HG02623 (cell line): ENCODE measurements around the gene SMG5.

Experiments
- ATAC-seq: cut with Tn5 transposase; IDR thresholded peaks from one replicate; pipeline ENCODE4 v1.9.1; 2021; ENCODE audit warnings: moderate library complexity; ENCODE audit not compliant: unreplicated experiment

The SMG5 gene

DNA sequence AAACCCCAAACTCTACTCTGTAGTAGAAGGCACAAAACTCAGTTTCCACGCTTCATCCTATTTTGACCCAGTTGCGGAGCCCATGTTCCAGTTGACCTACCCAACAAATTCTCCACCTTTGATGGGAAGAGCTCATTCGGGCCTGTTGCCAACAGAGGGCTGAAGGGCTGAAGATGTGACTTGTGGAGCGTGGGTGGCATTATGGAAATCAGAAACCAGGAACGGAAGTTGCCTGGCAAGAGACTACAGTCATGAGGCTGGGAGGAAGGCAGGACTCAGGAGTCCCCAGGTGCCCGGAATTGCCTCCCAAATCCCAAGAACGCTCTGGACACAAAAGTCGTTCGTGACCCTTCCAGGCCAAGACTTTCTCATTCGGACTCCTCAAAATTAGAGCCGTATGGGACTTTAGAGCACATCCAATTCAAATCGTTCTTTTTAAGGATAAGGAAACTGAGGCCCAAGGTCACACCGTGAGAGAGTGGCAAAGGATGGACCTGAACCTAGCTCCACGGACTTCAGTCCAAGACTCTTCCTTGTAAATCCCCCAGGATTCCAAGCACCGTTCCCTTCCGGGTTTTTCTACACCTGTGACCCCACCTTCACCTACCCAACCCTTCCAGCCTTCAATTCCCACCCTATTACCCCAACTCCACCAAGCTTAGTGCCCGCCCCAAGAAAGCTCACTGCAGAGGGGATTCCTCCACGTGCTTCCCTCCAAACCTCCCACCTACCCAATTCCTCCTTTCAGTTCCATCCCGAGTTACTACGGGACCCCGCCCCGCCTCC, 739 bp downstream of the SMG5 start:
- ATAC-seq: no peak

DNA sequence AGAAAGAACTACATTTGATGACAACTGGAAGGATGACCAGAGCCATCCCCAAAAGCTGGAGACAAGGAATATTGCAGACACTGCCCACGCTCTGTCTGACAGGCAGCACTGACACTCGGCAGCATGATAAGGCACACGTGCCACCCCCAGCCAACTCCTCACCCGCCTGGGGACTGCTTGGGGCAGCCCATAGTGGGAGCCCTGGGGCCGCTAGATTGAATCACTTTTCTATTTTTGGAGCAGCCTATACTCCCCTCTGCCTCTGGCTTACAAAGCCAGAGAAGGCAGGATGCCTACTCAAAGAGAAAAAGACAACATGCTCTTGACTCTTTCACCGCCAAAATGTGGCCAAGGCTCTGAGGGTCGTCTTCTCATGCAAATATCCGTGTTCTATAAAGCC, 1.3 kb downstream of the SMG5 start:
- peak; percentile 31 for ATAC-seq

DNA sequence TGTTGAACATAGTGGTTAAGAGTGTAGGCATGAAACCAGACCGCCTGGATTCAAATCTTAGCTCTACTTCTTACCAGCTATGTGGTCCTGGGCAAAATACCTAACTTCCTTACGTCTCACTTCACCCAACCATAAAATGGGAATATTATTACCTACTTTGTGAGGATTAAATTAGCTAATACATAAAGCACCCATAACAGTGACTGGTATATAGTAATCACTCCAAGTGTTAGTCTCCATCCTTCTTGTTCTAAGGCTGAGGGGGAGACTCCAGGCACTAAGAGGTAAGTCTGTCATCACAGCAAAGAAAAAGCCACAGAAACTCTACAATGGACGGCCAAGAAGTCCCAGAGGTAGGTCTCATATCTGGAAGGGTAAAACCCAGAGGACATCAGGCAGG, 2.8 kb downstream of the SMG5 start:
- no peak for ATAC-seq

DNA sequence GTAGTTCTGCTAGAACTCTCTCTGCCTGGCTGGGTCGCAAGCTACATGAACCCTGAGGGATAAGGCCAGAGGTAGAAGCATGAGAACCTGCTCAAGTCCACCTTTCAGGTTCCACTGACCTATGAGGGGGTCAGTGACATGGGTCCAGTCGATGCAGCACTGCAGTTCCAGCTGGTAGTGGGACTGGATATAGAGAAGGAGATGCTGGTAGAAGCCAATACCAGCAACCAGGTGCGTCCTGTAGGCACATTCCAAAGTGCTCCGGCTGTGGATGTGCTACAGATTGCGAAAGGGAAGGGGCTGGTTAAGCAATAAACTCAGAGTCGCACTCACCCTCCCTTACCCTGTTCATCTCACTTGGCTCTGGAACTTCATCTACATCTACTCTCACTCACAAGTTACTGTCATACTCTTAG, 5.7 kb downstream of the SMG5 start:
- no peak for ATAC-seq

DNA sequence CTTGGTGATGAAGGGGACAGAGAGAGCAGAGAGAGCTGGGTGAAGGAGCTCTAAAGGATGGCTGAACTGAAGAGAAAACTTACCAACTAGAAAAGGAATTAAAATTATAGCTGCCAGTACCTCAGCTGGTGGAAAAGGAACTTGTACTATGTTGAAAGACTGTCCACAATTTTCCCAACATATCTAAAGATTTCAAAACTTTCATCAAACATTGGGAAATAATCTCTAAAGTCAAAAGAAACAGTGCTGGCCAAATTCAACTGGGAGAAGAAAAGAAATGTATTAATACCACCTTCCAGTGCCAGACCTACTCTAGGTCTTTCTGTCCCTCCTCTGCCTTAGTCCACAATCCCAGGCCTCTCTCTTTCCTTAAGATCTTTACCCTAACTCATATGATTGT, 6.1 kb downstream of the SMG5 start:
- no peak for ATAC-seq

DNA sequence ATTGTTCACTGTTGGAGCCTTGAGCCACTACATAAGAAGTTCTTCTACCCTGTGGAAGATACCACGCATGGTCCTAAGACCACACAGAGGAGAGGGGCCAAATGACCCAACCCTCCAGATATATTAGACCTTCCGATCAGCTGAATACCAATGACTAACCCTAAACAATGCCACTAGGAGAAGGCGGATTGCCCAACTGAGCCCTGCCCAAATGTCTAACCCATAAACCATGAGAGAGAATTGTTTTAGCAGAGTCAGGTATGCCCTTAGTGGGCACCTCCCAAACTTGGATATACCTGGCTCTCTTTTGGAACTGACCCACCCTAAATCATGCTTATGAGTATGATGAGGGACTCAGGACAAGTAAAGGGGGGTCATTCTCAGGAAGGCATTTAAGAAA, 12.3 kb downstream of the SMG5 start:
- no peak for ATAC-seq

DNA sequence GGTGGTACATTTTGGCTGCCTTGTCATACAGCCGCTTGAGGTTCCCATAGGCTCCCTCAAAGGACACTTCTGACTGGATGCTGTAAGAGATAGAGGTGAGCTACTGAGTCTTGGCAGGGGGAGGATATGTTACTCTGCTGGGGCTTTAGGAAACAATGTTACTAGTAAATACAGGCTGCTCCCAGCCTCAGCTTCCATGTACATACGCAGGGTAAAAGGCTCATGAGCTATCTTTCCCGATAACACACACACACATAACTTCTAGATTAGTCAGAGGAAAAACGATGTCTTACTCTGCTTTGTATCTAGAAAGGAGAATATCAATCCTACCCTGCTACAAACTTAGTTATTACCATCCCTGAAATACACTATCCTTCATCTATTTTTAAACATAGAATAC, 14.3 kb downstream of the SMG5 start:
- ATAC-seq: no peak

DNA sequence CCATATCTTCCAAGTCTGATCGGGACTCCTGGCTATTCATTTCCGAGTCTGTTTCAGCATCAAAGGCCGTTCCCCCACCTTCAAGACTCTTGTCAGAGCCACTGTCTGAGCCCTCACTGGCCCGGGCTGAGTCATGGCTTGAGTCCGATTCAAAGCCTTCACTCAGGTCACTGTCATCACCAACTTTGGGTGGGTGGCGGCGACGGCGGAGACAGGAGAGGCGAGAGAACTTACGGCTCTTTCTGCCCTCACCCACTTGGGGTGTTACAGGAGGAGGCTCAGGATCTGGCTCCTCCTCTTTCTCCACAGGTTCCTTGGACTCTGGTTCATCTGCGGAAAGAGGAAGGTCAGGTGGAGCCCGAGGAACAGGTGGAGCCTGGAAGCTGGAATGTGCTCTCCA, 16.6 kb downstream of the SMG5 start:
- no peak for ATAC-seq

DNA sequence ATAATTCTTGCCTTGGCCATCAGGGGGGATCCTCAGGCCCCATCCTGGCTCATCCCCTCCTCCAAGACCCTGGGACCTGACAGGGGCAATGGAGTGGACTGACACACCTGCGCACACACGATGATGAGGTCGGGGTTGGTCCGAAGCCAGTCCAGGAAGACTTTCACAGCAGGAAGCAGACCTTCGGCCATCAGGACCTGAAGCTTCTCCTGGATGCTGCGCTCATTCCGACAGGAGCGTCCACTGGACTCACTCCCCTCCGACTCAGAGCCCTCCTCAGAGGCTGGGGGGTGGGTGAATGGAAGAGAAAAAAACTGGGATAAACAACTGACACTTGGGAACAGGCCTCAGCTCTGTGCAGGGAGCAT, 19.4 kb downstream of the SMG5 start:
- ATAC-seq: no peak

DNA sequence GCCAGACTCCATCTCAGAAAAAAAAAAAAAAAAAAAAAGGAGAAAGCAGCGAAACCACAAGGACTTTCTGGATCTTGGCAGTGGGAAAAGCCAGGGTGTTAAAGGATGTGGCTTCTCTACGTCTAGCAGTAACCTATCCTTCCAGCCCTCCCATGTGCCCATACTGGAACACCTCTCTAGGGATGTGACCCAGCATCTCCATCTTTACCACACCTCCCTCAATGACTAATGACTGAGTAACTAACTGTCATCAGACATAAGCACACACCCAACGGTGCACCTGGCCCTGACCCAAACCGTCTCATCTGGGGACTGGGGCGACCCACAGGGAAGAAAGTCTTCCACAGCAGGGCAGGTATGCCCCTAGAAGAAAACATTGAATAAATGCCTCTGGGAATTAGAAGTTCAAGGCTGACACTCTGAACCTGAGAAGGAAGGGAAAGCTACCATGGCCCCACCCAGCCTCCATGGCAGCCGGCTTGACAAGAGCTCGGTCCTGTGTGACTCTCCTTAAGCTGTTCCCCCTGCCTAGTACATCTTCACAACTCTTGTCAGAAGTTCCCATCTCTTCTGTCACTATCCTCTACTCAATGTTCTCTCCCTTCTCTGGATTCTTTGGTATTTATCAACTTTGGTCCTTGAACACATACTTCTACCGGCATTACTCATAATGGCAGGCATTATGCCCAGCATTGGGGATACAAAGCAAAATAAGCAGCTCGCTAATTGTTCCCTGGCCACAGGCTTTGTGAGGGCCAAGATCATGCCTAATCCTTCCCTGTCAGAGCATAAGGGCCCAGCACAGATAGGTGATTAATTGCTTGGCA, 20.0 kb downstream of the SMG5 start:
- ATAC-seq: no peak

DNA sequence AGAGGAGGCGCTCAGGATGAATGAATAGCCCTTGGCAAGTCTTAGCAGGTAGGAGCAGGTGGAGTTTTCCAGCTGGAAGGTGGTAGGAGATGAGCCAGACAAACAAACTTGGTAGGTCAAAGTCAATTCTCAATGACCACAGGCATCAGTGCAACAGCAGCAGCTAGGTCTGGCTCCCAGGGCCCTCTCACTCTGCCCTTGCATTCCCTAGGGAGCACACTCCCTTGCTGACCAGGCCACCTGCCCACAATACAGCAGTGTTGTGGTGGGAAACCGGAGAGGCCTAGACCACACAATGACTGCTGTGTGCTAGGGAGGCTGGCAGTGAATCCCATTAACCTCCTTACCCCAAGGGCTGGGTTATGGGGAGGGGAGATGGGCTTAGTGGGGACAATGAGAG, 21.7 kb downstream of the SMG5 start:
- ATAC-seq: no peak

DNA sequence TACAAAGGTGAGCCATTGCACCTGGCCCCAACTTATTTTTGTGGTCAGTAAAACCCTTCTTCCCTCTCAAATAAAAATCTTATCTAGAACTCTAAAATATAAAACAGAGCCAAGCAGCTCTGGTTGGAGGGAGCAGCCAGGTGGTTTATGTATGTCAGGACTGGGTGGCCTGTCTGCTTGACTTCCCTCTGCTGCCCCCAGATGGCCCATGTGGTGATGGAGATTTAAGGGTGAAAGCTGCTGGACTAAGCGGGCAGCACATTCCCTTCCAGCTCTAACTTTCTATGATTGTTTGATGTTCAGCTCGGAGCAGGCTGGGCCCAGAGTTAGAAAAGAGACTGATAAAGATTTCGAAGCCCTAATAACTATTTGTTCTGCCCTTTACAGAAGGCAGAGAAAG, 22.8 kb downstream of the SMG5 start:
- ATAC-seq: no peak

DNA sequence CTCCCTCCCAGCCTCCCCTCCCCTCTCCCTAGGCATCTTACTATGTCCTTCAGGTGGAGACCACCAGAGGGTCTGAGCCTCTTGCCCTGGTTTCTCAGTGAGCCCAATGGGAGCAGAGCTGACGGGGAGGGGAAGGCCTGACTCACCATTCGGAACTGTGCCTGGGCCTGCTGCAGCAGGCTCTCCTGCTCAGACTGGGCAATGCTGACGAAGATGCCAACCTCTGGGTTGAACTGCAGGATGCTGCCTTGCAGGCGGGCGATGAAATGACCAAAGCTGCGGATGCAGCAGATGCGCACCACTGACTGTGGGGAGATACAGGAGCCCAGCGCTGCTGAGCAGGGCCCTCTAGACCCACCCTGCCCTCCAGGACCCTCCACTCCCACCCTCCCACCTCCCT, 23.8 kb downstream of the SMG5 start:
- ATAC-seq: no peak

DNA sequence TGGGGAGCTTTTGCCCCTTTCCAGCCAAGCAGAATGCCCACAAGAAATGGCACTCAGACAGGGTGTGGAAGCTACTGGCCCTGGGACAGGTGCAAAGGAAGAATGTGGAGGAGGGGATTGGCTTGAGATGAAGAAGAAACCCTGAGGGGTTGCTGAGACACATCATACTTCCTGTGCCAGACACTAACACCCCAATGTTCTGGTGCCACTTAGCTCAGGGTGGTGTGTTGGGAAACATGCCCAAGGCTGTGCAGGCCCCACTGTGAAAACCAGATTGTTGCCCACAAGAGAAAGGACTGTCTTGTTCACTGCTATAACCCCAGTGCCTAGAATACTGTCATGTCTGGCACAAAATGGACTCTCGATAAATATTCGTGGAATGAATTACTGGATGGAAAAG, 24.9 kb downstream of the SMG5 start:
- ATAC-seq: no peak

DNA sequence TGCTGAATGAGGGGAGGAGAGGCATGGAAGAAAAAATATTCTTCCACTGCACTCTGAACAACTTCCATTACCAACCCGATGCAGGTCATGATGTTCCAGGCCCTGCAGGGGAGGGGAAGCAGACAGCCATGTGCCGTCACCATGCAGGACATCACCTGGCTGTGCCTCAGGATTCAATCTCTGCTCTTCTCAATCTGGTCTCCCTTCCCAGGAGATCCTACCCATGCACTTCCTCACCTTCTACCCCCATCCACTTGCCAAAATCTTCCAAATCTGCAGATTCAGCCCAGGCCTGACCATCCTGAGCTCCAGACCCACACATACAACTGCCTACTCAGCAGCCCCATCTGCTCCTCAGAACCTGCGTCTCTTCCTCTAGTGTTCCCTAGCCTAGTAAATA, 29.0 kb downstream of the SMG5 start:
- no peak for ATAC-seq

DNA sequence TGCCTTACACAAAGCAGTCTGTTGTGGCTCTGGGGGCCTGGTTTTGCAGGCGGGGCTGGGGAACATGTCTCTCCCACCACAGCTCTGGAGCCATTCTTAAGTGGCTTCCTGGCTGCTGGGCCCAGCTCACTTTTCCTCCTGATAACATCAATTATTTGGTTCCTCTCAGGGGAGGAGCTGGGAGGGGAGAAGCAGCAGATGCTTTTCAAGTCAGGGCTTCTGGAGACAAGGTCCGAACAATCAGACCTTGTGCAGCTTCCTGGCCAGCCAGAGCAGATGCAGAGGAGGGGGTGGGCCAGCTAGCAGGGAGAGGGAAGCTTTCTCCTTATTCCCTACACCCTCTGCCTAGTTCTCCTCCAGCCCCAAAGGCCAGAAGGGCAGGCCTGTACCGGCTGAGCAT, 31.1 kb downstream of the SMG5 start:
- ATAC-seq: no peak

DNA sequence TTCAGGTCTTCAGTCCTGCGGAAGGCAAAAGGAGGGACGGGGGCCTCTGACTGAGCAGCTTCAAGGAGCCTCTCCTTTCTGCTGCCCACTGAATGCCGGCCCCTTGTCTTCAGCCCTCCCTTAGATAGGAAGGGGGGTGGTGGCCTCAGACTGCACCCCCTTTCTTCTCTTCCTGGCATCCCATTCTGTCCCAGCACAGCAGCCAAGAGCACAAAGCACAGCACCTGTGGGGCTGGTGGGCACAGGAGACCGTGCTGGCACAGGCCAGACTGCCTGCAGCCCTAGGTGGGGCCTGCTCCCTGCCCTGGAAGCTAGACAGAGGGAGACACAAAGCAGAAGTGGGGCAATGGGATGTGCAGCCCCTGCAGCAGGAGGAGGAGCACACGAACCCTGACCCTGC, 33.0 kb downstream of the SMG5 start:
- ATAC-seq: no peak

DNA sequence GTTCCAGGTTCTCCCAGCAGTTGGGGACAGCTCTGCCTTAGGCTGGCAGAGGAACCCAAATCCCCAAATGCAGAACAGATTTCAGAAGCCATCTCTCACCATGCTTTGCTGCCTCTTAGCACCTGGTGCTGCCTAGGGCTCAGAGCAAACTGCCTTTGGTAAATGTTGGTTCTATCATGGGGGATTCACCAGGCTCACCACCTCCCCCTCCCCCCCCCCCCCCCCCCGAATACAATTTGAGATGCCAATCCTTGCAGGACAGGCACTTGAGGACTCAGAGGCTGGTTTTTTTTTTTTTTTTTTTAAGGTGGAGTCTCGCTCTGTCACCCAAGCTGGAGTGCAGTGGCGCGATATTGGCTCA, 34.3 kb downstream of the SMG5 start:
- no peak for ATAC-seq

DNA sequence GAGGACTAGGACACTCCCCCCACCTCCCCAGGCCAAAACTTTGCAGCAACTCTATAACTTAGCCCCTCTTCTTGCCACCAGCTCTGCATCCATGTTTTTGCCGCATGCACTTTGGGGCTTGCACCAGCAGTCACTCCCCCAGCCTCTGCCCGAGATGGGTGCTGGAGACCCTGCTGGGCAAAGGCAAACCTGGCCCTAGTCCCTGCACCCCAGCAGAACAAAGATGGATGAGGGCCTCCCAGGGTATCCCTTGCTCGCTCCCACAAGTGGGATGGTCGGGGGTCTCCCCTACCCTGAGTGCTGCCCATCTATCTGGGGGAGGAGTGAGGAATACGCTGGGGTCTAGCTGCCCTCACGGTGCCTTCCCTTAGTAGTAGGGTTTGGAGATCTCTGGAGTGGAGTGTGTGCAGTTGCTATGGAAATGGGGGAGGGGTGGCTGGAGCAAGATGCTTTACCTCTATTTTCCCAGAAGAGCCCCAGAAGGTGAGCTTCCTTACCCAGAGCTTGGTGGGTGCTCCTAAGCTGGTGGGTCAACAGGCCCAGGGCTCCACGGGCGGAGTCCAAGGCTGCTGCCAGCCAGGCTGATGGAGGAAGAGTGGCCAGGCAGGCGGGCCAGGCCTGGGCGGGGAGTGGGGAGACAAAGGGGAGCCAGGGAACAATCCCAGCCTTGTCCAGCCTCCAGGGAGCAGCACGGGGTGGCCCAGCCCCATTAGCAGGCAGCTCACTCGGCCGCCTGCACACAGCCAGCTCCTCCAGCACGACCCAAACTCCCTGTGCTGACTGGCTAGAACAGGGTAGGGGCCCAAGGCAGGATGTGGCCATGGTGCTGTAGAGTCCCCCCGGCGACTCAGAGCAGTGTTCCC, 34.9 kb downstream of the SMG5 start, which contains the start of gene PAQR6:
Gene PAQR6, minus strand, starts transcription at position 597 of the 863 bp plus-strand sequence. CDS start 1,325 bp downstream, outside the sequence.
- ATAC-seq: no peak

DNA sequence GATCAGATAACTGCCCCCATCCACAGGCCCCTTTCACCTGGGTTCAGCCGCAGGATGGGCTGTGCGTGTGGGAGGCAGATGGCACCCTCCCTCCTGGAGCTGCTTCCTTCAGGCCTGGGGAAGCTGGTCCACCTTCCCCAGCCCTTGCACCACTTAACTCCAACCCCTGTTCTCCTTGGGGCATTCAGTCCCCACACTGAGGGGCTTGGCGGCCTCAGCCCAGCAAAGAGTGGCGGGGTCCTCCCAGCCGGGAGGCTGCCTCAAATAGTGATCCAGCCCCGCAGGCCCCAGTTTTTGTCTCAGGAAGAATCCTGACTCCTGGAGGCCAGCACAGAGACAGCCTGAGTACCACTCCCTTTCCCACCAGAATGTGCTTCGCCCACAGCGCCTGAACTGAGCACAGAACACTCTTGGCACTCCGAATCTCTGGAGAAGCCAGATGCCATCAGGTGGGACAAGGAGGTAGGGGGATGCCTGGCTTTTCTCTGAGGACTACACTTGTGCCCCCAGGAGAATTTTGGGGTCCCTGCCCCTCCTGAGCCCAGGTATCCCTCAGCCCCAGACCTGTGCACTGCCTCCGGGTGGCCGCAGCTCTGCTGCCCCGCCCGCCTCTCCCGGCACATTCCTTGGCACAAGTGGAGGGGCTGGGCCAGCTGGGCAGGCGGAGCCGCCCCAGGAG, 35.7 kb downstream of the SMG5 start:
- ATAC-seq: no peak

DNA sequence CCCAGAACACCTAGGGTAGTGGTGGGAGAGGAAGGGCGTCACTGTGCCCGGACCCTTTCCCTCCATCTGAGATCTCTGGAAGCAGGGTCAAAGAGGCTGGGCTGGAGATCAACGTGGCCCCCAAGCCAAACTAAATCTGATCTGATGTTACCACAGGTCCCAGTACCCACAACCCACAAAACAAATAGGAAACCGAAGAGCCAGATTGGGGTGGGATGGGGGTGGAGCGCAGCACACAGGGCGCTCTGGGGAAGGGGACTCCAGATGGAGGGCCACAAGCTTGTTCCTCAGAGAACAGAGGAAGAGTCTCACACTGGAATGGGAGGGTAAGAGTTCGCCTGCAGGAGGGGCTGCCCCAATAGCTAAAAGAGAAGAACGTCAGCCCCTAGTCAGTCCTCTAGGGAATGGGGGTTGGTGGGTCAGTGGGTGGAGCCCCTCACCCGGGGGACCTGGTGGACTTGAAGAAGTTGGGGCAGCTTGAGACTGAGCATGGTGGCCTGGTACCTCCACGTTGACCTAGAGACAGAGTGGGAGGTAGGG, 36.3 kb downstream of the SMG5 start:
- no peak for ATAC-seq
